Fibroblast of villous mesenchyme (primary cell): Measurements from ENCODE around the gene PPP4R4. TPM values are rescaled to one million over a fixed set of nuclear protein-coding genes. Genes with fewer than 3 reads are reported as not detected.
"Not testable (repeated sequence)": the region's sequence is repeated elsewhere in the genome, so short reads cannot be mapped to it uniquely, and the experiment has no call there.

ENCODE experiments used
- DNase-seq: peaks from one replicate; pipeline ENCODE4 v3.0.0-alpha.2; 2010; ENCODE audit warnings: low read depth
- H3K4me3 ChIP-seq: 2 replicates; pipeline ENCODE4 v1.5.1; 2011; ENCODE audit warnings: low read depth, mild to moderate bottlenecking, low read length
- CTCF ChIP-seq: IDR thresholded peaks from 2 replicates; pipeline ENCODE4 v1.5.1; 2012; ENCODE audit warnings: low read depth, mild to moderate bottlenecking, low read length; ENCODE audit not compliant: insufficient read depth
- total RNA-seq: library from RNA; depleted of rRNA; stranded (reverse); fragments of >200 nt; gene quantifications from 2 replicates; pipeline ENCODE4 v1.2.3, GENCODE V29; 2012

The PPP4R4 gene
- total RNA-seq, 1 donor, result 0.43 TPM

- no peak overlapping the region for H3K4me3 ChIP-seq
- no peak for TF ChIP-seq CTCF
Observed at GRCh38 chr14:94291906-94292525, 117.9 kb downstream of the PPP4R4 start.

GRCh38 chr14:94292526-94292871, 118.4 kb downstream of the PPP4R4 start:
- no peak for TF ChIP-seq CTCF
- DNase-seq, result no peak
- H3K4me3 ChIP-seq, result no peak overlapping the region

More at GRCh38 chr14:94291906-94292525, 117.9 kb downstream of the PPP4R4 start:
- no peak for DNase-seq

GRCh38 chr14:94292872-94293577, 118.9 kb downstream of the PPP4R4 start, which contains the start of gene SERPINA10:
Gene SERPINA10 (minus strand): TSS chr14:94293268. CDS start chr14:94290593, 2,675 bp downstream.
- TF ChIP-seq CTCF, result no peak
- H3K4me3 ChIP-seq, result no peak within 1 kb of the TSS

GRCh38 chr14:94293578-94293924, 119.4 kb downstream of the PPP4R4 start:
- H3K4me3 ChIP-seq, result no peak overlapping the region
- no peak for DNase-seq
- no peak for TF ChIP-seq CTCF

More at GRCh38 chr14:94292872-94293577, 118.9 kb downstream of the PPP4R4 start, which contains the start of gene SERPINA10:
- DNase-seq, result no peak

- TF ChIP-seq CTCF, result no peak
- DNase-seq, result no peak
Observed at GRCh38 chr14:94295360-94296180, 121.4 kb downstream of the PPP4R4 start.

GRCh38 chr14:94296181-94296545, 122.0 kb downstream of the PPP4R4 start:
- not testable (repeated sequence) for DNase-seq, H3K4me3 ChIP-seq

More at GRCh38 chr14:94295360-94296180, 121.4 kb downstream of the PPP4R4 start:
- no peak overlapping the region for H3K4me3 ChIP-seq

GRCh38 chr14:94298130-94298529, 124.0 kb downstream of the PPP4R4 start:
- H3K4me3 ChIP-seq, result no peak overlapping the region
- TF ChIP-seq CTCF, result no peak
- DNase-seq, result no peak
